ENCODE measurements around the gene CBX5.

DNA sequence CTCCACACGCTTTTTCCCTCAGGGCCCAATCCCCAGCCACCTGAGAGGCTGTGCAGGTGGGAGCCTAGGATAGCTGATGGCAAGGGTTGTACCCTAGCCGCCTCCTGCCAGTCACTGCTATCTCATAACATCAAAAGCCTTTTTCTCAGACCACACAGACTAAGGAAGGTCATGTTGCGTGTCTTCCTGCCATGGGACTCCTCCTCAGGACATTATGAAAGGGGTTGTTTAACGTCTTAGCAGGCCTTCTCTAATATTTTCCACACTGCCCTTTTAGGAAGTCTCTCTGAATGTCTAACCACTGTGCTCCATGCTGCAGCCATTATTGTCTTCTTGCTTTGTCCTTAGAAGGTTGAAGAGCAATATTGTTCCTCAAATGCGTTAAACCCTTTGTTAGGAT, 83.5 kb downstream of the CBX5 start:
- no peak for TF ChIP-seq EZH2phosphoT487 (IDR thresholded peaks at IDR 0.05; ENCODE audit: borderline replicate concordance, low read depth, low read length)
- TF ChIP-seq, protein P1, sequence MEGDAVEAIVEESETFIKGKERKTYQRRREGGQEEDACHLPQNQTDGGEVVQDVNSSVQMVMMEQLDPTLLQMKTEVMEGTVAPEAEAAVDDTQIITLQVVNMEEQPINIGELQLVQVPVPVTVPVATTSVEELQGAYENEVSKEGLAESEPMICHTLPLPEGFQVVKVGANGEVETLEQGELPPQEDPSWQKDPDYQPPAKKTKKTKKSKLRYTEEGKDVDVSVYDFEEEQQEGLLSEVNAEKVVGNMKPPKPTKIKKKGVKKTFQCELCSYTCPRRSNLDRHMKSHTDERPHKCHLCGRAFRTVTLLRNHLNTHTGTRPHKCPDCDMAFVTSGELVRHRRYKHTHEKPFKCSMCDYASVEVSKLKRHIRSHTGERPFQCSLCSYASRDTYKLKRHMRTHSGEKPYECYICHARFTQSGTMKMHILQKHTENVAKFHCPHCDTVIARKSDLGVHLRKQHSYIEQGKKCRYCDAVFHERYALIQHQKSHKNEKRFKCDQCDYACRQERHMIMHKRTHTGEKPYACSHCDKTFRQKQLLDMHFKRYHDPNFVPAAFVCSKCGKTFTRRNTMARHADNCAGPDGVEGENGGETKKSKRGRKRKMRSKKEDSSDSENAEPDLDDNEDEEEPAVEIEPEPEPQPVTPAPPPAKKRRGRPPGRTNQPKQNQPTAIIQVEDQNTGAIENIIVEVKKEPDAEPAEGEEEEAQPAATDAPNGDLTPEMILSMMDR (conservative IDR thresholded peaks at IDR 0.05; ENCODE audit: low read length), result no peak
